Esophagus muscularis mucosa (tissue), 4 donors: Measurements from ENCODE around the gene MB. TPM values are rescaled to one million over a fixed set of nuclear protein-coding genes. Genes with fewer than 3 reads are reported as not detected.

ENCODE experiments used
- DNase-seq: peaks from one replicate; pipeline ENCODE4 v3.0.0-alpha.2; 2017; ENCODE audit errors: extremely low spot score
- H3K27ac ChIP-seq, 4 donors: fragments of 200-600 bp; sonication (generic); replicated peaks in 1 of 4; 1 replicate in 3 of 4; 2 replicates in 1 of 4; pipeline ENCODE4 v1.5.1; 2016 to 2019; ENCODE audit warnings: mild to moderate bottlenecking in 1 of 4
- H3K27me3 ChIP-seq, 4 donors: fragments of 200-600 bp; sonication (generic); one replicate each; pipeline versions ENCODE4 v1.5.1 to v1.6.0; 2016 to 2019
- H3K36me3 ChIP-seq, 4 donors: fragments of 200-600 bp; sonication (generic); one replicate each; pipeline ENCODE4 v1.5.1; 2016 to 2019
- H3K4me1 ChIP-seq, 4 donors: fragments of 200-600 bp; sonication (generic); one replicate each; pipeline ENCODE4 v1.5.1; 2016 to 2019
- H3K4me3 ChIP-seq, 4 donors: fragments of 200-600 bp; sonication (generic); 1 replicate in 2 of 4; 2 replicates in 2 of 4; pipeline ENCODE4 v1.5.1; 2016 to 2019; ENCODE audit warnings: mild to moderate bottlenecking in 4 of 4, moderate library complexity in 1 of 4
- H3K9me3 ChIP-seq, 4 donors: fragments of 200-600 bp; sonication (generic); 1 replicate in 3 of 4; 2 replicates in 1 of 4; pipeline ENCODE4 v1.5.1; 2016 to 2019
- EP300 ChIP-seq: sonication (generic); formaldehyde crosslinking; IDR thresholded peaks from one replicate; pipeline ENCODE4 v1.6.1; 2017; ENCODE audit warnings: antibody characterized with exemption
- POLR2A ChIP-seq: fragments of 450-650 bp; IDR thresholded peaks from one replicate; pipeline ENCODE4 v1.6.1; 2017; ENCODE audit warnings: antibody characterized with exemption, moderate library complexity, mild to moderate bottlenecking, low read depth
- POLR2AphosphoS5 ChIP-seq, 2 donors: sonication (generic); formaldehyde crosslinking; IDR thresholded peaks; one replicate each; pipeline ENCODE4 v1.6.1; 2017; ENCODE audit warnings: antibody characterized with exemption in 2 of 2
- WGBS: methylation state at CpG from one replicate; pipeline ENCODE4 v1.1.5; 2018; 5-methylcytosine and 5-hydroxymethylcytosine counted together
- intact Hi-C: fragments of 100-400 bp; cut with DNase I; formaldehyde crosslinking; loops from one replicate; pipeline ENCODE4 v1.15.1; 2023
- total RNA-seq, 4 donors: library from RNA; depleted of rRNA; stranded (reverse); fragments of >200 nt; gene quantifications; one replicate each; pipeline versions ENCODE4 v1.1.0 to v1.2.1, GENCODE V29; 2016
- TF ChIP-seq, protein P1 (sequence below), 3 experiments: fragments of 200-600 bp in 2 of 3; fragments of 450-650 bp in 1 of 3; sonication (generic) in 2 of 3; IDR thresholded peaks; one replicate each; pipeline ENCODE4 v1.5.1; 2017 to 2019; ENCODE audit warnings: antibody characterized with exemption in 3 of 3, mild to moderate bottlenecking in 2 of 3, moderate library complexity in 1 of 3

Gene MB
- total RNA-seq, 4 donors from 2014 or later = 0.63 to 3.0 TPM; not detected in 2

DNA sequence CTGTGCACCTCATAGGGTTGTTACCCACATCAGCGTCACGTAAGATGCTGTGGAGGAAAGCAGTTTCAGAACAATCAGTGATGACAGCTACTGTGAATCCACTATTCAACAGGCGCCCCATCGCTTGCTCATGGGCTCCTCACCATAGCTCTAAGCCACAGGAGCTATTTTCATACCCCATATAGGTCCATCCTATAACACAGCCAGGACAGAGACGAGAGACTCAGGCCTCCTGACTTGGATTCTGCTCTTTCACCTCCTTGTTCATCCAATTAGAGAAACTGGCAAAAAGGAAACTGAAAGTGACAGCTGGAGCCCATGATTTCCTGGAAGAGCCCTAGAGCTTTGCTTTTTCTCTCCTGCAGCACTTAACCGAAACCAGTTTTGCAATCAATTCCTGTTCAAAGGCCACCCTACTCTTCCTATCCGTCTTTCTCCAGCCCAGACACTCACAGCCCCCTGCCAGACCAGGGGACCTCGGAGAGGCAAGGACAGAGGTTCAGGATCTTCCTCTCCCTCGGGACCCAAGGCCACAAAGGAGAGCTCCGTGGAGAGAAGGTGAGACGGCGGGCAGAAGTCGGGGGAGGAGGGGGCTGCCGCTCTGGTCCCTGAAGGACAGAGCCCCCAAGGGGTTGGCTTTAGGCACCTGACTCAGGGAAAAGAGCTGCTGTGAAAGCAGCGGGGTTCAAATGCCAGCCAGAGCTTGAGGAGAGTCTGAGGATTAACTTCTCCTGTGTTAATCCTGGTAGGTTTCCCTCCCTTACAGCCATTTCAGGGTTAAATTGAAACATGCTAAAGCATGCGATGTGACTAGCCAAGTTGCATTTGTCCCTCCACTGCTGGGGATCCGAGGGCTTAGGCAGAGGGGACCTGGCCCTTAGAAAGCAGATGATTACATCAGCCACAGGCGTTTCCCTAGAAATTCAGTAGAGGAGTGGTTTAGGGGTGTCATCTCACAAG lies 31.2 kb upstream of the MB start, which contains the start of gene APOL6:
Gene APOL6 (plus strand): TSS at position 381 of the 960 bp plus-strand sequence. CDS start 7,980 bp downstream, outside the sequence.
- 12% methylated on average over 17 of the region's 18 CpGs for WGBS
- Histone ChIP-seq H3K27ac (peak within 1 kb of the TSS; percentile 83 to 88 (median 86)), H3K9me3 (no peaks in the 10 kb centered on the region), H3K27me3 (no peaks in the 10 kb centered on the region), H3K4me1 (peaks cover 21 to 46% (median 45%) of the 10 kb centered on the region in 4 donors), H3K4me3 (peak within 1 kb of the TSS; percentile 55 to 89 (median 76)), H3K36me3 (no peaks in the 10 kb centered on the region)
- peak; percentile 50 to 66 for TF ChIP-seq POLR2AphosphoS5 (IDR thresholded peaks at IDR 0.05)
- TF ChIP-seq, protein P1, sequence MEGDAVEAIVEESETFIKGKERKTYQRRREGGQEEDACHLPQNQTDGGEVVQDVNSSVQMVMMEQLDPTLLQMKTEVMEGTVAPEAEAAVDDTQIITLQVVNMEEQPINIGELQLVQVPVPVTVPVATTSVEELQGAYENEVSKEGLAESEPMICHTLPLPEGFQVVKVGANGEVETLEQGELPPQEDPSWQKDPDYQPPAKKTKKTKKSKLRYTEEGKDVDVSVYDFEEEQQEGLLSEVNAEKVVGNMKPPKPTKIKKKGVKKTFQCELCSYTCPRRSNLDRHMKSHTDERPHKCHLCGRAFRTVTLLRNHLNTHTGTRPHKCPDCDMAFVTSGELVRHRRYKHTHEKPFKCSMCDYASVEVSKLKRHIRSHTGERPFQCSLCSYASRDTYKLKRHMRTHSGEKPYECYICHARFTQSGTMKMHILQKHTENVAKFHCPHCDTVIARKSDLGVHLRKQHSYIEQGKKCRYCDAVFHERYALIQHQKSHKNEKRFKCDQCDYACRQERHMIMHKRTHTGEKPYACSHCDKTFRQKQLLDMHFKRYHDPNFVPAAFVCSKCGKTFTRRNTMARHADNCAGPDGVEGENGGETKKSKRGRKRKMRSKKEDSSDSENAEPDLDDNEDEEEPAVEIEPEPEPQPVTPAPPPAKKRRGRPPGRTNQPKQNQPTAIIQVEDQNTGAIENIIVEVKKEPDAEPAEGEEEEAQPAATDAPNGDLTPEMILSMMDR (IDR thresholded peaks at IDR 0.05) = no peak
- DNase-seq = peak; percentile 92
- intact Hi-C loops = no loop called here

DNA sequence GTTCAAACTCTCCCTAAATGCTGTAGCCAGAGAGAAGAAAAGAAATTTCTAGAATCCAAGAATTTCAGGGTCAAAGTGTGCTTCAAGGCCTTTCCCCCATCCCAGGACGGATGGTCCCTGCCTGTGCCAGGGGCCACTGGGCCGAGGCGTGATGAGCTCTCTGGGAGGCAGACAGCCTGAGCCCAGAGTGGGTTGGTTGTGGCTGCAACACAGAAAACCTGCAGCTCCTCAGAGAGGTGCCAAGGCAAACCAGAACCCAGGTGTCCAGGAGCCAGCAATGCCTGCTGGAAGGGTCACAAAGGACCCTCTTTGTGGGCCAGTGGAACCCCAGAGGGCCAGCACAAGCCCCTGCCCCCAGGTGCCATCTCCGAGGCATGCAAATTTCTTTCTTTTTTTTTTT lies 28.5 kb upstream of the MB start:
- Histone ChIP-seq H3K36me3 (no peaks in the 10 kb centered on the region), H3K4me3 (no peak overlapping the region), H3K9me3 (no peaks in the 10 kb centered on the region), H3K27me3 (no peaks in the 10 kb centered on the region), H3K27ac (no peak overlapping the region), H3K4me1 (peaks cover 28 to 46% (median 45%) of the 10 kb centered on the region in 4 donors)
- 95% methylated on average over 4 of the region's 4 CpGs for WGBS
- TF ChIP-seq POLR2A (no peak), POLR2AphosphoS5 (IDR thresholded peaks at IDR 0.05) (no peak), EP300 (no peak)
- TF ChIP-seq, protein P1 (IDR thresholded peaks at IDR 0.05) = no peak
- intact Hi-C loops = no loop called here
- no peak for DNase-seq

GRCh38 chr22:35643991-35644390 lies 26.9 kb upstream of the MB start:
- H3K27me3 ChIP-seq = no peaks in the 10 kb centered on the region
- no peak overlapping the region for H3K4me3 ChIP-seq
- DNase-seq = no peak
- no peaks in the 10 kb centered on the region for H3K36me3 ChIP-seq
- intact Hi-C loops = loop anchor here (5.0 kb wide), 1 partner anchor 98 kb away; no protein-coding TSS in a partner anchor
- no peaks in the 10 kb centered on the region for H3K9me3 ChIP-seq
- 100% methylated on average over 1 of the region's 1 CpG for WGBS
- no peak overlapping the region for H3K27ac ChIP-seq
- no peak for TF ChIP-seq POLR2A
- TF ChIP-seq, protein P1 (IDR thresholded peaks at IDR 0.05) = no peak
- no peak for TF ChIP-seq EP300
- TF ChIP-seq POLR2AphosphoS5 (IDR thresholded peaks at IDR 0.05) = no peak
- H3K4me1 ChIP-seq = peaks cover 33 to 35% (median 34%) of the 10 kb centered on the region in 4 donors

DNA sequence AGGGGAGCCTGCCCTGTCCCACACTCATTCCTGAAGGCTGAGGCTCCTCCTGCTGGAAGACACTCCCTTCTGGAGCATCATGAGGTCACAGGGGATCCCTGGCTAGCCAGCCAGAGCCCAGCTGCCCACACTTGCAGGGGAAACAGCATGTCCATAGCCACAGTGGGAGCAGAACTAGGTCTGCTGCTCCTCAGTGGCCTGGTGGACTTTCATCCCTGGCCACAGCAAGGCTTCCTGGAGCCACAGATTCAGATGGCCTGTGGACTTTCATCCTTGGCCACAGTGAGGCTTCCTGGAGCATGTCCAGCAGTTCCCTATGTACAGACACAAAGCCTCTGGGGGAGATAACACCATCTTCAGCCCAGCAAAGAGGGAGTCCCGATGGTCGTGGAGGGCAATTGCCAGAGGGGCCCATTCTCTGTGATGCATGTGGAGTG lies 25.2 kb upstream of the MB start:
- DNase-seq = no peak
- Histone ChIP-seq H3K4me3 (no peak overlapping the region), H3K27ac (no peak overlapping the region), H3K36me3 (no peaks in the 10 kb centered on the region), H3K9me3 (no peaks in the 10 kb centered on the region), H3K4me1 (peaks cover 39 to 43% (median 40%) of the 10 kb centered on the region in 4 donors), H3K27me3 (no peaks in the 10 kb centered on the region)
- TF ChIP-seq, protein P1 (IDR thresholded peaks at IDR 0.05) = no peak
- TF ChIP-seq EP300 (no peak), POLR2AphosphoS5 (IDR thresholded peaks at IDR 0.05) (no peak), POLR2A (no peak)
- intact Hi-C loops = loop anchor here (5.0 kb wide), 1 partner anchor 100 kb away; no protein-coding TSS in a partner anchor
- WGBS = 83% methylated on average over 1 of the region's 2 CpGs
